ENCODE data around the gene SLC44A4. TPM values are rescaled to one million over a fixed set of nuclear protein-coding genes. Genes with fewer than 3 reads are reported as not detected.
A peak's percentile ranks its signal among the peaks of the same experiment; 100 is the strongest.

Gene SLC44A4
- total and polyA plus RNA-seq, 9 of the 15 experiments (the other 6 are each of a cell fraction or from before 2014, with no cell fraction given): 7.9 to 18.6 (median 11.2) TPM

DNA sequence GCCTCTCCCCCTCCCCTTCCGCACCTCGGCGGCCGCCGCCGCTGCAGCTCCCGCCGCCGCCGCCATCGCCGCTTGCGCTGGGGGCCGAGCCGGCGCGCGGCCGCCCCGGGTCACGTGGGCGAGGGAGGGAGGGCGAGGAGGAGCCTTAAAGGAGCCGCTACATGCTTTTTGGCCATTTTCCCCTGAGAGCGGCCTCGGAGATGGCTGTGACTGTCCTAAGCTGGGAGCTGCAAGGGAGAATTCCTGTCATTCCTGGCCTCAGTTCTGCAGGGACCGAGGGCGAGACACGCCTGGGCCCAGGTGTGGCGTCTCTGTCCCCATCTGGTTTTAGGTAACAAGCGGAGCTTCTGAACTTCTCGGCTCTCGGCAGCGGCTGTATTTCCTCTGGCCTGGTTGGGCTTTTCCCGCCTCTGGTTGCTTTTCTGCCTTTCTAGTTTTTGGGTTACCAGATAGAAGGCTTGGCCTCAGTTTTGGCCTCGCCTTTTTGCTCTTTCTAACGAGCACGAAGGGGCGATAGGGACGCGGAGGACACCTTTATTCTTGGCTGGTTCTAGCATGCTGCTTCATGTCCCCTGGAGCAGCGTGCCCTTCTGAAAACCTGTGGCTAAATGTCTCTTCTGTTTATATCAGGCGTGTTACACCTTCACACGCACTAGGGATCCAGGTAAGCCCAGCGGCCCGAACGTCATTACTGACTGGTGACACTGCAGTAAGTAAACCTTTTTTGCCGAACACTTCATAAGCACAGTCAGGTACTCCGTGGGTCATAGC, 19.0 kb upstream of the SLC44A4 start, which contains the start of gene EHMT2 (continued):
- TF ChIP-seq, protein P1, sequence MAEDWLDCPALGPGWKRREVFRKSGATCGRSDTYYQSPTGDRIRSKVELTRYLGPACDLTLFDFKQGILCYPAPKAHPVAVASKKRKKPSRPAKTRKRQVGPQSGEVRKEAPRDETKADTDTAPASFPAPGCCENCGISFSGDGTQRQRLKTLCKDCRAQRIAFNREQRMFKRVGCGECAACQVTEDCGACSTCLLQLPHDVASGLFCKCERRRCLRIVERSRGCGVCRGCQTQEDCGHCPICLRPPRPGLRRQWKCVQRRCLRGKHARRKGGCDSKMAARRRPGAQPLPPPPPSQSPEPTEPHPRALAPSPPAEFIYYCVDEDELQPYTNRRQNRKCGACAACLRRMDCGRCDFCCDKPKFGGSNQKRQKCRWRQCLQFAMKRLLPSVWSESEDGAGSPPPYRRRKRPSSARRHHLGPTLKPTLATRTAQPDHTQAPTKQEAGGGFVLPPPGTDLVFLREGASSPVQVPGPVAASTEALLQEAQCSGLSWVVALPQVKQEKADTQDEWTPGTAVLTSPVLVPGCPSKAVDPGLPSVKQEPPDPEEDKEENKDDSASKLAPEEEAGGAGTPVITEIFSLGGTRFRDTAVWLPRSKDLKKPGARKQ (CRISPR knock-in tag; IDR thresholded peaks at IDR 0.05): no peak
- TF ChIP-seq RBM17 (IDR thresholded peaks at IDR 0.05; ENCODE audit: borderline replicate concordance, low read depth, low read length): no peak
- TF ChIP-seq KLF13 (tag; IDR thresholded peaks at IDR 0.05; ENCODE audit: borderline replicate concordance, low read depth): no peak
- no peak for TF ChIP-seq KLF10 (CRISPR knock-in tag; IDR thresholded peaks at IDR 0.05)
- no peak for TF ChIP-seq ZNF583 (CRISPR knock-in tag; IDR thresholded peaks at IDR 0.05)
- TF ChIP-seq KLF1 (tag; IDR thresholded peaks at IDR 0.05): 0 out of 2 replicates have a peak, but pooled peaks have one; percentile 17
- no peak for TF ChIP-seq POLR2AphosphoS2 (IDR thresholded peaks at IDR 0.05; ENCODE audit: low read length)
- no peak for TF ChIP-seq ZNF277 (CRISPR knock-in tag; IDR thresholded peaks at IDR 0.05; ENCODE audit: borderline replicate concordance)
- no peak for TF ChIP-seq ZNF764 (CRISPR knock-in tag; IDR thresholded peaks at IDR 0.05; ENCODE audit: low read depth)
- no peak for TF ChIP-seq KDM2B (CRISPR knock-in tag; IDR thresholded peaks at IDR 0.05)
- TF ChIP-seq DMBX1 (CRISPR knock-in tag; IDR thresholded peaks at IDR 0.05; ENCODE audit: borderline replicate concordance): no peak
- TF ChIP-seq TARDBP (IDR thresholded peaks at IDR 0.05): 0 out of 2 replicates have a peak, but pooled peaks have one; percentile 16
- TF ChIP-seq, protein P2, sequence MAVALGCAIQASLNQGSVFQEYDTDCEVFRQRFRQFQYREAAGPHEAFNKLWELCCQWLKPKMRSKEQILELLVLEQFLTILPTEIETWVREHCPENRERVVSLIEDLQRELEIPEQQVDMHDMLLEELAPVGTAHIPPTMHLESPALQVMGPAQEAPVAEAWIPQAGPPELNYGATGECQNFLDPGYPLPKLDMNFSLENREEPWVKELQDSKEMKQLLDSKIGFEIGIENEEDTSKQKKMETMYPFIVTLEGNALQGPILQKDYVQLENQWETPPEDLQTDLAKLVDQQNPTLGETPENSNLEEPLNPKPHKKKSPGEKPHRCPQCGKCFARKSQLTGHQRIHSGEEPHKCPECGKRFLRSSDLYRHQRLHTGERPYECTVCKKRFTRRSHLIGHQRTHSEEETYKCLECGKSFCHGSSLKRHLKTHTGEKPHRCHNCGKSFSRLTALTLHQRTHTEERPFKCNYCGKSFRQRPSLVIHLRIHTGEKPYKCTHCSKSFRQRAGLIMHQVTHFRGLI (CRISPR knock-in tag; IDR thresholded peaks at IDR 0.05): no peak
- TF ChIP-seq OTX1 (CRISPR knock-in tag; IDR thresholded peaks at IDR 0.05): peak; percentile 52; the same call in 1 of the 2 replicates
- no peak for TF ChIP-seq ZNF324 (CRISPR knock-in tag; IDR thresholded peaks at IDR 0.05)
- no peak; the same call in 1 of the 2 replicates for TF ChIP-seq TEAD4 (IDR thresholded peaks at IDR 0.05; ENCODE audit: low read length)
- no peak for TF ChIP-seq TEAD4 (CRISPR knock-in tag; IDR thresholded peaks at IDR 0.05; ENCODE audit: borderline replicate concordance)
- no peak for TF ChIP-seq BCLAF1 (IDR thresholded peaks at IDR 0.05; ENCODE audit: borderline replicate concordance in 1 of 2, control insufficient read depth in 1 of 2, low read depth in 2 of 2, low read length in 1 of 2)
- no peak for TF ChIP-seq ZNF655 (CRISPR knock-in tag; IDR thresholded peaks at IDR 0.05)
